Hepatocyte (in vitro differentiated cells): Measurements from ENCODE around the gene ANTXR2. TPM values are rescaled to one million over a fixed set of nuclear protein-coding genes. Genes with fewer than 3 reads are reported as not detected.

Experiments
- DNase-seq: peaks from one replicate; pipeline ENCODE4 v3.0.0-alpha.2; 2016; ENCODE audit warnings: low spot score
- H2AFZ ChIP-seq: fragments of 200-600 bp; sonication (generic); 2 replicates; pipeline ENCODE4 v1.6.0; 2016; ENCODE audit warnings: antibody characterized with exemption, mild to moderate bottlenecking
- H3K27ac ChIP-seq: fragments of 200-600 bp; sonication (generic); 2 replicates; pipeline ENCODE4 v1.5.1; 2016; ENCODE audit warnings: mild to moderate bottlenecking
- H3K27me3 ChIP-seq: fragments of 200-600 bp; sonication (generic); 2 replicates; pipeline ENCODE4 v1.6.1; 2016
- H3K36me3 ChIP-seq: fragments of 200-600 bp; sonication (generic); replicated peaks from 2 replicates; pipeline ENCODE4 v1.5.1; 2016; ENCODE audit warnings: low read depth; ENCODE audit not compliant: insufficient read depth
- H3K4me1 ChIP-seq: fragments of 200-600 bp; sonication (generic); 2 replicates; pipeline ENCODE4 v1.5.1; 2016; ENCODE audit warnings: mild to moderate bottlenecking, moderate library complexity; ENCODE audit not compliant: insufficient read depth
- H3K4me2 ChIP-seq: fragments of 200-600 bp; sonication (generic); 2 replicates; pipeline ENCODE4 v1.6.0; 2016
- H3K4me3 ChIP-seq: fragments of 200-600 bp; sonication (generic); 2 replicates; pipeline ENCODE4 v1.5.1; 2016; ENCODE audit warnings: mild to moderate bottlenecking
- H3K79me2 ChIP-seq: fragments of 200-600 bp; sonication (generic); 2 replicates; pipeline ENCODE4 v1.6.0; 2017; ENCODE audit warnings: mild to moderate bottlenecking
- H3K9me2 ChIP-seq: fragments of 200-600 bp; sonication (generic); replicated peaks from 2 replicates; pipeline ENCODE4 v1.6.0; 2017; ENCODE audit warnings: mild to moderate bottlenecking; ENCODE audit not compliant: insufficient read depth
- H3K9me3 ChIP-seq: fragments of 200-600 bp; sonication (generic); 2 replicates; pipeline ENCODE4 v1.5.1; 2016; ENCODE audit warnings: low read depth, mild to moderate bottlenecking
- H4K20me1 ChIP-seq: fragments of 200-600 bp; sonication (generic); 2 replicates; pipeline ENCODE4 v1.6.0; 2016; ENCODE audit warnings: mild to moderate bottlenecking; ENCODE audit not compliant: insufficient read depth, poor library complexity, severe bottlenecking
- CTCF ChIP-seq: fragments of 200-600 bp; sonication (generic); IDR thresholded peaks from 2 replicates; pipeline ENCODE4 v1.5.1; 2016; ENCODE audit warnings: antibody characterized with exemption, mild to moderate bottlenecking; ENCODE audit not compliant: poor library complexity
- EZH2 ChIP-seq: fragments of 200-600 bp; sonication (generic); IDR thresholded peaks from 2 replicates; pipeline ENCODE4 v1.6.1; 2016; ENCODE audit warnings: antibody characterized with exemption, mild to moderate bottlenecking, borderline replicate concordance
- EZH2phosphoT487 ChIP-seq: fragments of 200-600 bp; sonication (generic); IDR thresholded peaks from one replicate; pipeline ENCODE4 v1.6.1; 2018; ENCODE audit warnings: antibody characterized with exemption, mild to moderate bottlenecking, low read depth, moderate library complexity; ENCODE audit not compliant: unreplicated experiment, severe bottlenecking
- WGBS: methylation state at CpG from one replicate; pipeline ENCODE4 v1.1.6; 2016; ENCODE audit warnings: low lambda C conversion rate; ENCODE audit errors: missing lambda C conversion rate; 5-methylcytosine and 5-hydroxymethylcytosine counted together
- polyA plus RNA-seq: library from polyadenylated mRNA; unstranded; fragments of >200 nt; fragmentation: Nextera tagmentation; extraction: Ambion mirVana; gene quantifications from 2 replicates; pipeline ENCODE4 v1.2.1, GENCODE V29; 2016
- total RNA-seq: library from RNA; depleted of rRNA; stranded (reverse); fragments of >200 nt; gene quantifications from 2 replicates; pipeline ENCODE4 v1.2.3, GENCODE V29; 2014

Gene ANTXR2
- total and polyA plus RNA-seq, 2 experiments from 2014 or later = 25.2 to 46.5 TPM

- no peak for DNase-seq
- 81% methylated on average over 3 of the region's 3 CpGs for WGBS
- Histone ChIP-seq H3K9me3 (no peaks in the 10 kb centered on the region), H3K36me3 (no peaks in the 10 kb centered on the region), H4K20me1 (no peaks in the 10 kb centered on the region), H3K27me3 (no peaks in the 10 kb centered on the region), H3K27ac (no peak overlapping the region), H3K4me3 (no peak overlapping the region), H2AFZ (no peak overlapping the region), H3K4me2 (no peak overlapping the region), H3K4me1 (no peaks in the 10 kb centered on the region), H3K9me2 (no peaks in the 10 kb centered on the region), H3K79me2 (no peaks in the 10 kb centered on the region)
- TF ChIP-seq EZH2 (no peak), CTCF (no peak), EZH2phosphoT487 (no peak)
Measured at GRCh38 chr4:79918292-79918691, 154.7 kb downstream of the ANTXR2 start.

GRCh38 chr4:79917246-79917645 lies 155.8 kb downstream of the ANTXR2 start:
- 82% methylated on average over 1 of the region's 1 CpG for WGBS
- Histone ChIP-seq H3K4me3 (no peak overlapping the region), H3K9me2 (no peaks in the 10 kb centered on the region), H4K20me1 (no peaks in the 10 kb centered on the region), H3K27ac (no peak overlapping the region), H3K4me1 (no peaks in the 10 kb centered on the region), H3K27me3 (no peaks in the 10 kb centered on the region), H2AFZ (no peak overlapping the region), H3K79me2 (no peaks in the 10 kb centered on the region), H3K36me3 (no peaks in the 10 kb centered on the region), H3K9me3 (no peaks in the 10 kb centered on the region), H3K4me2 (no peak overlapping the region)
- peak; percentile 27 for DNase-seq
- TF ChIP-seq EZH2phosphoT487 = no peak
- peak; percentile 45 for TF ChIP-seq CTCF
- no peak for TF ChIP-seq EZH2

GRCh38 chr4:79915246-79915645 lies 157.8 kb downstream of the ANTXR2 start:
- H3K9me3 ChIP-seq = no peaks in the 10 kb centered on the region
- no peaks in the 10 kb centered on the region for H3K36me3 ChIP-seq
- DNase-seq = no peak
- no peaks in the 10 kb centered on the region for H3K79me2 ChIP-seq
- 63% methylated on average over 3 of the region's 3 CpGs for WGBS
- H3K4me1 ChIP-seq = no peaks in the 10 kb centered on the region
- H3K27me3 ChIP-seq = no peaks in the 10 kb centered on the region
- H3K4me3 ChIP-seq = no peak overlapping the region
- H2AFZ ChIP-seq = no peak overlapping the region
- no peaks in the 10 kb centered on the region for H4K20me1 ChIP-seq
- no peak overlapping the region for H3K4me2 ChIP-seq
- H3K9me2 ChIP-seq = no peaks in the 10 kb centered on the region
- no peak overlapping the region for H3K27ac ChIP-seq
- no peak for TF ChIP-seq CTCF
- TF ChIP-seq EZH2phosphoT487 = peak; percentile 76
- TF ChIP-seq EZH2 = no peak

GRCh38 chr4:79913581-79913980 lies 159.4 kb downstream of the ANTXR2 start:
- H3K36me3 ChIP-seq = no peaks in the 10 kb centered on the region
- H3K79me2 ChIP-seq = no peaks in the 10 kb centered on the region
- 19% methylated on average over 1 of the region's 1 CpG for WGBS
- TF ChIP-seq CTCF (no peak), EZH2phosphoT487 (no peak), EZH2 (no peak)
- H3K4me1 ChIP-seq = no peaks in the 10 kb centered on the region
- no peak overlapping the region for H2AFZ ChIP-seq
- no peaks in the 10 kb centered on the region for H3K9me3 ChIP-seq
- H3K27me3 ChIP-seq = no peaks in the 10 kb centered on the region
- DNase-seq = no peak
- H3K4me3 ChIP-seq = no peak overlapping the region
- H3K4me2 ChIP-seq = no peak overlapping the region
- H3K9me2 ChIP-seq = no peaks in the 10 kb centered on the region
- no peaks in the 10 kb centered on the region for H4K20me1 ChIP-seq
- H3K27ac ChIP-seq = no peak overlapping the region
